Measurements from ENCODE around the gene SMARCA1.

DNA sequence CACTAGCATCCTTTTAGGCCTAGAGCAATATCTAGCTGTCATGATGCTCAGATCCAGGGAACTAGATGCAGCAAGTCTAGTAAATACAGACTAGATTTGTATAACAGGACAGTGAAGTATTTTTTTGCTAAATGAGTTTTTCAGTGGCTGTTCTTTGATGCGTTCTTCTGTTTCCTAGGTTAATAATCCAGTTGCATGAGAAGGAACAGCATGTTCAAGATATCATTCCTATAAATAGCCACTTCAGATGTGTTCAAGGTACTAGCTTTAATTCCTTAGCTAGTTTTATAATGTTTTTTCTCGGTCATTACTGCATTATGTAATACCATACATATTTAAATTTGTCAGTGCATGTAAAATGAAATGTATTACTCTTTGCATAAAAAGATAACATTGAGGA is 21.5 kb upstream of the SMARCA1 start:
- TF ChIP-seq CTCF (IDR thresholded peaks at IDR 0.05) (no peak), POLR2A (IDR thresholded peaks at IDR 0.05) (no peak)
